Activated CD4-positive, CD25-positive, alpha-beta regulatory T cell treated with anti-CD3 and anti-CD28 coated beads, Interleukin-2, amount 50 U/mL, for 24 hours (primary cell): ENCODE measurements around the gene LDLRAD4.
"Not testable (repeated sequence)": the region's sequence is repeated elsewhere in the genome, so short reads cannot be mapped to it uniquely, and the experiment has no call there.

Experiments
- ATAC-seq, 2 donors: fragments of 150-1000 bp; cut with Tn5 transposase; one replicate each; pipeline ENCODE4 v1.10.0; 2021; ENCODE audit warnings: mild to moderate bottlenecking in 1 of 2, moderate library complexity in 1 of 2

LDLRAD4 gene

DNA sequence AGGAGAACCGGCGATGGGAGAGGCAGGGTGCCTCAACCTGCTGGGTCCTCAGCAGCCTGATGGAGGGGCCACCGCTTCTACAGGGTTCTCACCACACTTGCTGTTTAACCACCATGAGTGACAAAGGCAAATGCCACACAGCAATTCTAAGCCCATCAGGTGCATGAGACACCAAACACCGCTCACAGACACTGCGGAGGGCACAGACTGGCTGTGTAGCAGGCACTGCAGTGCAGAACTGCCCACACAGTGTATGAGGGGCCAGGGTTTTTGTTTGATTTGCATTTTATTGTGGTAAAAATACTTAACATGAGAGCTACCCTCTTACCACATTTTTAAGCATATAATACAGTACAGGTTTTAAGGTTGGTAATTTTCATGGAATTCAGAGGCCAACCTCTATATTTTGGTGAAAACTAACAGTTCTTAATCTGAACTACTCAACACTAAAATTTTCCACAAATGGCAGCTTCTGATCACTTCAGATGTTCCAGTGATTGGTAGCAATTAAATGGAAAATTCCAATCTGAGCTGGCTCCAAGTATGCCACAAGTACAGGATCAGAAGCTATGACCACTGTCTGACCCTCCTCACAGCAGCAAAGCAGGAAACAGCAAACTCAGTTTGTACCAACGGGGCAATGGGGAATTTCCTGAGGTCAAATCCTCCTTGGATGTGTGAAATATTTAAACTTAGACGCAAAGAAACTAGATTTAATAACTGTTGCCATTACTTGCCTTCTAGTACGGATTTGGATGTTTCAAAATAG lies 440.1 kb downstream of the LDLRAD4 start:
- no peak for ATAC-seq

- no peak for ATAC-seq
Measured at GRCh38 chr18:13660510-13660909, 441.9 kb downstream of the LDLRAD4 start.

DNA sequence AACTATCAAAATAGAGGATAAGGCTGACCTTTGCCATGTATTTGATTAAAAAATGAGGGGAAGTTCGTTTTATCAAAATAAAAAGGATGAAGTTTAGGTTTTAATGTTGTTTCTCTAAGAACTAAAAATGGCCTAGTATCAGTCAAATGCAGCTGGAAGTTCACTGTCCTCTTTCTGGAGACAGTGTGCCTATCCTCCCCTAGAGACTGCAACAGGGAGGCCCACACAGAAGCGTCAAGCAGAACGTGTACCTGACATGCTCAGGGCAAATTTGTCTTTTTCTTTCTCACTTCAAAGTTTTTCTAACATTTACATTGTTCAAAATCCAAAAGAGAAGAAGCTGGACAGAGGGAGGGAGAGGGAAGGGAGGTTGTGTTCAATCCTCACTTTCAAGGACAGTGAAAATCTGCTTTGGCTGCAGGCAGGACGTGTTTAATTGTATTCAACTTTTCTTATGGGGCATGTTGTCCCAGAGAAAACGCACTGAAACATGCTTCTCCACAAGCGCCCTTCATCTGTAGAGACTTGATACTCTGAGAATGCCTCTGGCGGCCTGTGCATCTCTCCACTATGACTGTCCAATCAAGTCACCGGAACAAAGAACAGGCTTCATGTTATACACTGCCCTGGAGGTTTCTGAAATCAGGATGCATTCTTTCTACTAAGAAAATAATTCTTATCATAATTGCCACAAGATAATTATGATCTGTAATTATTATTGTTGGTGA lies 442.7 kb downstream of the LDLRAD4 start:
- no peak for ATAC-seq

GRCh38 chr18:13661779-13662256 lies 443.3 kb downstream of the LDLRAD4 start:
- no peak for ATAC-seq

GRCh38 chr18:13672657-13673056 lies 454.1 kb downstream of the LDLRAD4 start:
- no peak for ATAC-seq

DNA sequence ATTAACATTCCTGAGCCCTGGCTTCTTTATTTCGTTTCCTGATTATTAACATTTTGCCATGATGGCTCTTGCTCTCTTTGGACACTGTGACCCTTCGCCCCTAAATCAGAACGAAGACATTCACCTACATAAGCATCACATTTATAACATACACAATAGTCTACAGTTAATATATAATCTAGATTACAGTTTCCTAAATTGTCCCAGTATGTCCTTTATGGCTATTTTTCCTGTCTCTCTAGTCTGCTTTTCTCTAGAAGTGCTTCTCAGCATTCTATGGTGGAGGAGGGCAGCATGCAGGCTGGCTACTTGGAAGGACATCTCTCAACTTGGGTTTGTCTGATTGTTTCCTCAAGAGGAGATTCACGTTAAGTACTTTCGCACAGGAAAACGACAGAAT lies 457.9 kb downstream of the LDLRAD4 start:
- ATAC-seq, result no peak

DNA sequence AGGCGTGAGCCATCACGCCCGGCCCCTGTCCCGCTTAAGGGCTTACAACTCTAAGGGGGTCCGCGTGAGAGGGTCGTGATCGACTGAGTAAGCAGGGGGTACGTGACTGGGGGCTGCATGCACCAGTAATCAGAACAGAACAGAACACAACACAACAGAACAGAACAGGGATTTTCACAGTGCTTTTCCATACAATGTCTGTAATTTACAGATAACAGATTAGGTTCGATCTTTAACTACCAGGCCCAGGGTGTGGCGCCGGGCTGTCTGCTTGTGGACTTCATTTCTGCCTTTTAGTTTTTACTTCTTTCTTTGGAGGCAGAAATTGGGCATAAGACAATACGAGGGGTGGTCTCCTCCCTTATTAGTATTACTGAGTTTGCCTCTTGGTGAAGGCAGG lies 458.8 kb downstream of the LDLRAD4 start:
- ATAC-seq, result not testable (repeated sequence)

GRCh38 chr18:13680612-13681011 lies 462.1 kb downstream of the LDLRAD4 start:
- no peak for ATAC-seq

- ATAC-seq, result no peak
Measured at GRCh38 chr18:13681701-13682100, 463.1 kb downstream of the LDLRAD4 start.

GRCh38 chr18:13684546-13684945 lies 466.0 kb downstream of the LDLRAD4 start:
- no peak for ATAC-seq

- no peak for ATAC-seq
Measured at GRCh38 chr18:13688191-13689136, 469.9 kb downstream of the LDLRAD4 start.

DNA sequence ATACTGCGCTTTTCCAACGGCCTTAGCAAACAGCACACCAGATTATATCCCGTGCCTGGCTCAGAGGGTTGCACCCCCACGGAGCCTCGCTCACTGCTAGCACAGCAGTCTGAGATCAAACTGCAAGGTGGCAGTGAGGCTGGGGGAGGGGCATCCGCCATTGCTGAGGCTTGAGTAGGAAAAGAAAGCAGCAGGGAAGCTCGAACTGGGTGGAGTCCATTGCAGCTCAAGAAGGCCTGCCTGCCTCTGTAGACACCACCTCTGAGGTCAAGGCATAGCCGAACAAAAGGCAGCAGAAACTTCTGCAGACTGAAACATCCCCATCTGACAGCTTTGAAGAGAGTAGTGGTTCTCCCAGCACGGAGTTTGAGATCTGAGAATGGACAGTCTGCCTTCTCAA lies 471.5 kb downstream of the LDLRAD4 start:
- ATAC-seq, result not testable (repeated sequence)

- ATAC-seq, result not testable (repeated sequence)
Measured at GRCh38 chr18:13695337-13695736, 476.8 kb downstream of the LDLRAD4 start.

DNA sequence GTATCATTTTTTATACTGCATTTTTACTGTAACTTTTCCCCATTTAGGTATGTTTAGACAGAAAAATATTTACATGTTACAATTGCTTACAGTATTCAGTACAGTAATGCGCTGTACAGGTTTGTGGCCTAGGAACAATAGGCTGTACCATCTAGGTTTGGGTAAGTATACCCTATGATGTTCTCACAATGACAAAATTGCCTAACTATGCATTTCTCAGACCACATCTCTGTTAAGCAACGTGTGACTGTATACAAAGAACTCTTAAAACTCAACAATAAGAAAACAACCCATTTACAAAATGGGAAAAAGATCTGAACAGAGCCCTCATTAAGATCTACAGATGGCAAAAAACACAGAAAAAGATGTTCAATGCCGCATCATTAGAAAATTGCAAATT lies 478.4 kb downstream of the LDLRAD4 start:
- ATAC-seq, result no peak

DNA sequence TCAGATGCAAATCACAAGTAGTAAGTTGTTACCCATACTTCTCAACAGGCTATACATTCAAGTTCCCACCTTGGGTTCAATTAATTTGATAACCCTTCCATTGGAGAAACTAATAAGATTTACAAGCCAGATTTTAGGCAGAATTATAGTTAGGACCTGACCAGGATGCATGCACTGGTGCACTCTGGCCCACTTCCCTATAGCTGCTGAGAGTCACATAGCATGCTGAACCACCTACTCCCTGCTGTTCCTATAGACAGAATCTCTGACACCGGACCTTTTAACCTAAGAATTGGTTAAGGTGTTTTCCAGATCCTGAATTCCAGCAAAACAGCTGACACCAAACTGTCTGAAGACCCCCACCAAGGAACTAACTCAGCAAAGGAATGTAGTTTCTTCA lies 481.6 kb downstream of the LDLRAD4 start:
- no peak for ATAC-seq
